ENCODE measurements around the gene ZFPM1. TPM values are rescaled to one million over a fixed set of nuclear protein-coding genes. Genes with fewer than 3 reads are reported as not detected.

The ZFPM1 gene
- total and polyA plus RNA-seq, 2 of the 8 experiments (the other 6 are each of a cell fraction or from before 2014, with no cell fraction given), result 0.74 to 4.8 TPM

- Histone ChIP-seq H3K36me3 (ENCODE audit: control insufficient read depth in 2 of 4, insufficient read depth in 4 of 4, low read length in 3 of 4) (no peaks in the 10 kb centered on the region), H2BK15ac (ENCODE audit: low read length) (no peak overlapping the region), H2BK12ac (ENCODE audit: low read depth, low read length) (no peak overlapping the region), H3K9ac (replicated peaks in 1 of 4; ENCODE audit: extremely low read depth in 1 of 4, low read depth in 3 of 4, low read length in 3 of 4) (no peak overlapping the region), H4K5ac (ENCODE audit: insufficient read length, low read depth, low read length) (no peak overlapping the region), H4K8ac (ENCODE audit: extremely low read depth, insufficient read depth, low read length) (no peak overlapping the region), H3K4ac (replicated peaks; ENCODE audit: insufficient read length, low read depth, low read length) (no peak overlapping the region), H3K23ac (ENCODE audit: insufficient read length) (no peak overlapping the region), H3K23me2 (ENCODE audit: low read depth, low read length) (no peaks in the 10 kb centered on the region), H2BK120ac (replicated peaks; ENCODE audit: low read depth, low read length) (no peak overlapping the region), H3K56ac (replicated peaks; ENCODE audit: insufficient read length, low read depth, low read length) (no peak overlapping the region), H3K27me3 (replicated peaks in 1 of 4; ENCODE audit: control insufficient read depth in 3 of 4, extremely low read depth in 1 of 4, insufficient read depth in 3 of 4, low read length in 3 of 4) (no peaks in the 10 kb centered on the region), H3K18ac (ENCODE audit: extremely low read depth, low read length) (no peak overlapping the region), H3K4me3 (ENCODE audit: extremely low read depth in 1 of 4, insufficient read depth in 2 of 4, low read depth in 3 of 4, low read length in 4 of 4) (no peak overlapping the region), H2AFZ (ENCODE audit: low read length) (no peak overlapping the region), H3K79me1 (ENCODE audit: low read depth, low read length) (no peaks in the 10 kb centered on the region), H3K9me3 (ENCODE audit: insufficient read depth in 2 of 2, low read depth in 1 of 2, low read length in 1 of 2) (no peaks in the 10 kb centered on the region), H3K79me2 (ENCODE audit: control insufficient read depth in 1 of 2, insufficient read depth in 2 of 2, low read length in 2 of 2) (no peaks in the 10 kb centered on the region), H4K20me1 (replicated peaks in 1 of 2; ENCODE audit: control insufficient read depth in 1 of 2, insufficient read depth in 2 of 2, low read length in 2 of 2) (peaks cover 0 to 2% of the 10 kb centered on the region in 2 experiments), H2BK5ac (ENCODE audit: low read depth, low read length) (no peak overlapping the region), H3K14ac (ENCODE audit: insufficient read length) (no peak overlapping the region), H3K27ac (ENCODE audit: low read depth, low read length) (no peak overlapping the region), H4K91ac (replicated peaks; ENCODE audit: insufficient read length, low read length) (no peak overlapping the region), H2BK20ac (ENCODE audit: low read length) (no peak overlapping the region), H3K4me2 (ENCODE audit: insufficient read depth in 1 of 2, low read depth in 2 of 2, low read length in 2 of 2) (no peak overlapping the region), H3K4me1 (replicated peaks in 1 of 4; ENCODE audit: control insufficient read depth in 3 of 4, insufficient read depth in 4 of 4, low read length in 3 of 4) (no peaks in the 10 kb centered on the region; a peak in 1 of 7 replicates), H2AK5ac (ENCODE audit: low read depth, low read length) (no peak overlapping the region)
- POLR2A ChIA-PET (ENCODE audit: partially characterized antibody), result no interaction called here
- CTCF ChIA-PET (ENCODE audit: partially characterized antibody), result interaction anchor here (0.8 to 1.3 kb wide), 5 partner anchors 19 to 74 kb away, joined by 3 to 4 read pairs (median 3); no protein-coding TSS in a partner anchor
- no peak for TF ChIP-seq KDM5A (IDR thresholded peaks at IDR 0.05; ENCODE audit: low read length)
- no peak for TF ChIP-seq CTBP2 (IDR thresholded peaks at IDR 0.05; ENCODE audit: borderline replicate concordance, insufficient read depth, insufficient read length, low read length)
- TF ChIP-seq BACH1 (IDR thresholded peaks at IDR 0.05; ENCODE audit: low read length), result no peak
- TF ChIP-seq CBX5 (IDR thresholded peaks at IDR 0.05; ENCODE audit: low read depth, low read length), result no peak
- TF ChIP-seq, protein P1, sequence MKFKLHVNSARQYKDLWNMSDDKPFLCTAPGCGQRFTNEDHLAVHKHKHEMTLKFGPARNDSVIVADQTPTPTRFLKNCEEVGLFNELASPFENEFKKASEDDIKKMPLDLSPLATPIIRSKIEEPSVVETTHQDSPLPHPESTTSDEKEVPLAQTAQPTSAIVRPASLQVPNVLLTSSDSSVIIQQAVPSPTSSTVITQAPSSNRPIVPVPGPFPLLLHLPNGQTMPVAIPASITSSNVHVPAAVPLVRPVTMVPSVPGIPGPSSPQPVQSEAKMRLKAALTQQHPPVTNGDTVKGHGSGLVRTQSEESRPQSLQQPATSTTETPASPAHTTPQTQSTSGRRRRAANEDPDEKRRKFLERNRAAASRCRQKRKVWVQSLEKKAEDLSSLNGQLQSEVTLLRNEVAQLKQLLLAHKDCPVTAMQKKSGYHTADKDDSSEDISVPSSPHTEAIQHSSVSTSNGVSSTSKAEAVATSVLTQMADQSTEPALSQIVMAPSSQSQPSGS (IDR thresholded peaks at IDR 0.05; ENCODE audit: low read length), result no peak
- no peak for TF ChIP-seq TBP (IDR thresholded peaks at IDR 0.05; ENCODE audit: low read depth, low read length)
- TF ChIP-seq NANOG (IDR thresholded peaks at IDR 0.05; ENCODE audit: insufficient read depth, low read depth, low read length, poor library complexity, severe bottlenecking), result no peak
- no peak for TF ChIP-seq MAFK (IDR thresholded peaks at IDR 0.05; ENCODE audit: low read depth, low read length)
- TF ChIP-seq, protein P2, sequence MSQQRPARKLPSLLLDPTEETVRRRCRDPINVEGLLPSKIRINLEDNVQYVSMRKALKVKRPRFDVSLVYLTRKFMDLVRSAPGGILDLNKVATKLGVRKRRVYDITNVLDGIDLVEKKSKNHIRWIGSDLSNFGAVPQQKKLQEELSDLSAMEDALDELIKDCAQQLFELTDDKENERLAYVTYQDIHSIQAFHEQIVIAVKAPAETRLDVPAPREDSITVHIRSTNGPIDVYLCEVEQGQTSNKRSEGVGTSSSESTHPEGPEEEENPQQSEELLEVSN (IDR thresholded peaks at IDR 0.05), result no peak
- no peak for TF ChIP-seq EZH2 (IDR thresholded peaks at IDR 0.05; ENCODE audit: low read depth, low read length, severe bottlenecking)
- no peak for TF ChIP-seq CREB1 (IDR thresholded peaks at IDR 0.05)
- TF ChIP-seq, protein P3, sequence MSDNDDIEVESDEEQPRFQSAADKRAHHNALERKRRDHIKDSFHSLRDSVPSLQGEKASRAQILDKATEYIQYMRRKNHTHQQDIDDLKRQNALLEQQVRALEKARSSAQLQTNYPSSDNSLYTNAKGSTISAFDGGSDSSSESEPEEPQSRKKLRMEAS (IDR thresholded peaks at IDR 0.05), result no peak
- WGBS, 2 experiments (ENCODE audit: extremely low coverage in 1 of 2, insufficient coverage in 1 of 2, insufficient read length in 1 of 2, insufficient replicate concordance in 2 of 2, low coverage in 1 of 2, low lambda C conversion rate in 2 of 2, missing lambda C conversion rate in 1 of 2), result 88% methylated on average over 12 of the region's 14 CpGs; no CpG with 5 or more reads in 1 of the 2 experiments
- no peak for FAIRE-seq
- no peak for DNase-seq (ENCODE audit: low read depth in 1 of 2, low spot score in 2 of 2)
Measured at GRCh38 chr16:88511906-88512305, 58.8 kb downstream of the ZFPM1 start.
